GM12874 (cell line): Measurements from ENCODE around the gene ACOX2.

Experiments
- CTCF ChIP-seq: IDR thresholded peaks from 2 replicates; pipeline ENCODE4 v1.5.1; 2011; ENCODE audit warnings: low read depth, mild to moderate bottlenecking, control low read depth, low read length, moderate library complexity; ENCODE audit not compliant: insufficient read depth

The ACOX2 gene

GRCh38 chr3:58578873-58579272 lies 41.9 kb upstream of the ACOX2 start:
- no peak for TF ChIP-seq CTCF

DNA sequence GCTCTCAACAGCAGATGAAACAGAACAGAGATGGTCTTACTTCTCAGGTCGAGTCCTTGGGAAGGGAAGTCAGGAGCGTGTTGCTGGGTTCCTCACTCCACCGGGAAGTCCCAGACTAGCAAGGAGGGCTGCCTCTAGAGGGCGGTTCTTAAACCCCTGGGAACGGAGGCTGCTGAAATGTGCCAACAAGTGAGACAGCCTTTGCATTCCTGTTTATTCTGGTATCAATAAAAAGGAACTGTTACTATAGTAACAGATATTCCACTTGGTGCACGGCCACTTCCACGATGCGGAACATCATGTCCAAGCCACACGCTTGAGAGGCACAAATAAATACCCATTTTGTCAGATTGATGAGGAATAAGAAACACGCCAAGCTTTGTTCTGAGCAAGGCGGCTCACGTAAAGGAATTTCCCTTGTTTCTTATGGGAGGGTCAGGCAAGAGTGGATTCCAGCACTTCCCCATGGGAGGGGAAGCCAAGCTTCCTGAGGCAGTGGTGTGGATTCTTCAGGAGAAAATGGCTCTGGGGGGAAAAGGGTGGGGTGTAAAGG lies 40.4 kb upstream of the ACOX2 start, which contains the start of gene FAM107A:
Gene FAM107A (minus strand): TSS at position 123 of the 553 bp plus-strand sequence. CDS start 7,531 bp downstream, outside the sequence.
- TF ChIP-seq CTCF: no peak

GRCh38 chr3:58576716-58577115 lies 39.7 kb upstream of the ACOX2 start:
- TF ChIP-seq CTCF: no peak

GRCh38 chr3:58575971-58576652 lies 39.1 kb upstream of the ACOX2 start:
- TF ChIP-seq CTCF: no peak

- TF ChIP-seq CTCF: no peak
Measured at GRCh38 chr3:58574682-58575081, 37.7 kb upstream of the ACOX2 start.

- no peak for TF ChIP-seq CTCF
Measured at GRCh38 chr3:58574106-58574505, 37.1 kb upstream of the ACOX2 start.

DNA sequence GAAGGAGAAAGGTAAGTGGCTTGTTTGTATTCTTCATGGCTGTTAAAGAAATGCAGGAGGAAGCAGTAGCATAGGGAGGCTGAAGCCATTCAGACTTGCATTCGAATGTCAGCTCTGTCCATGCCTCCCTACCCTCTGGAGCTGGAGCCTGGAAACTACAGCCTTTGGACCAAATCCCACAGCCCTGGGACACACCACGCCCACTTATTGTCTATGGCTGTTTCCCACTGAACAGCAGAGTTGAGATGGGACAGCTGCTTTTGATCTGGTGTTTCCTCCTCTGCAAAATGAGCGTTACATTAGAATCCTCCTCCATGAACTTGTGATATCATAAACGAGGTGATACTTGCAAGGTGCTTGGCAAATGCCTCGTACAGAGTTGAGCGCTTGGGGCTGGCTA lies 36.6 kb upstream of the ACOX2 start:
- no peak for TF ChIP-seq CTCF
